ENCODE results near the gene BAZ2B. TPM values are rescaled to one million over a fixed set of nuclear protein-coding genes. Genes with fewer than 3 reads are reported as not detected.

Gene BAZ2B
- total RNA-seq, 1 experiment from 2014 or later, result 54.9 TPM

DNA sequence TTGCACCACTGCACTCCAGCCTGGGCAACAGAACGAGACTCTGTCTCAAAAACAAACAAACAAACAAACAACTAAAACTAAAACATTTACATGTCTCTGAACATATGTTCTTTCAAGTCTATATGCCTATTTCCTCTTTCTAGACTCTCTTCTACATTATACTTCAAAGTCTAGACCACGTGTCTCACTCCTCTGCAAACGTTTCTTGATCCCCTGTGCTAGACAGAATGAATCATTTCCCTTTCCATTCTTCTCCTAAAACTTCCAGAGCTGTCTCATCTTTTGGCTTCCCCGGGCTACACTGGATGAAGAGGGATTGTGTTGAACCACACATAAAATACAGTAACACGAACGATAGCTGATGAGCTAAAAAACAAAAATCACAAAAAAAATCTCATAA is 67.1 kb downstream of the BAZ2B start:
- WGBS (ENCODE audit: extremely low coverage, insufficient read length, low lambda C conversion rate), result no CpG with 5 or more reads among the region's 6 CpGs
- H3K27ac Mint-ChIP-seq, result peak overlapping the region in 1 of 3 experiments; percentile 63; a peak in 2 of 7 replicates
- H2AFZ ChIP-seq (ENCODE audit: low read length), result no peak overlapping the region
- no peak overlapping the region for H4K91ac ChIP-seq (ENCODE audit: insufficient read length, low read depth, low read length)
- H3K23ac ChIP-seq (ENCODE audit: insufficient read length, low read depth, low read length), result no peak overlapping the region
- H4K5ac ChIP-seq (ENCODE audit: insufficient read length, low read depth, low read length), result no peak overlapping the region
- H2AK5ac ChIP-seq (ENCODE audit: insufficient read length, low read length), result no peak overlapping the region
- no peaks in the 10 kb centered on the region; the same call in 1 of the 2 replicates for H3K4me1 ChIP-seq (ENCODE audit: insufficient read depth, low read length)
- no peak overlapping the region for H3K18ac ChIP-seq (ENCODE audit: insufficient read length, low read depth, low read length)
- no peaks in the 10 kb centered on the region for H3K27me3 ChIP-seq (ENCODE audit: insufficient read depth, low read length)
- H3T11ph ChIP-seq (ENCODE audit: low read length), result no peak overlapping the region
- no peak overlapping the region for H3K9ac ChIP-seq (ENCODE audit: extremely low read depth, insufficient read length, low read length)
- peaks cover 7 to 13% of the 10 kb centered on the region in 2 experiments for H3K4me1 Mint-ChIP-seq
- no peak overlapping the region for H3K4ac ChIP-seq (ENCODE audit: low read depth, low read length)
- no peak overlapping the region for H2BK20ac ChIP-seq (ENCODE audit: low read depth, low read length, poor library complexity, severe bottlenecking)
- no peak overlapping the region for H3K56ac ChIP-seq (ENCODE audit: insufficient read length, low read depth, low read length)
- H3K4me2 ChIP-seq (ENCODE audit: insufficient read depth, insufficient read length, low read length), result no peak overlapping the region
- H3K36me3 Mint-ChIP-seq (ENCODE audit: insufficient read depth in 1 of 3, low read depth in 3 of 3), result peaks cover 3 to 4% (median 4%) of the 10 kb centered on the region in 3 experiments; a peak in 4 of 7 replicates
- H3K27ac ChIP-seq (ENCODE audit: insufficient read length, low read depth, low read length), result no peak overlapping the region
- no peak overlapping the region for H2BK5ac ChIP-seq (ENCODE audit: insufficient read length, low read length)
- no peak overlapping the region for H2BK12ac ChIP-seq (ENCODE audit: insufficient read length, low read depth, low read length)
- H4K20me1 ChIP-seq (ENCODE audit: control insufficient read depth, insufficient read depth, insufficient read length), result no peaks in the 10 kb centered on the region
- no peaks in the 10 kb centered on the region for H3K9me3 ChIP-seq (ENCODE audit: control insufficient read depth, low read depth, low read length)
- H3K27me3 Mint-ChIP-seq (ENCODE audit: low read depth), result no peaks in the 10 kb centered on the region
- H3K9me3 Mint-ChIP-seq, result no peaks in the 10 kb centered on the region
- no peak overlapping the region for H2BK120ac ChIP-seq (ENCODE audit: low read depth, low read length, poor library complexity, severe bottlenecking)
- H3K14ac ChIP-seq (ENCODE audit: insufficient read depth, low read length), result no peak overlapping the region
- no peak overlapping the region for H3K4me3 Mint-ChIP-seq
- no peak overlapping the region for H2BK15ac ChIP-seq (ENCODE audit: low read depth, low read length)
- no peaks in the 10 kb centered on the region for H3K79me2 ChIP-seq (ENCODE audit: insufficient read depth, low read length)
- no peak for TF ChIP-seq CTCF (conservative IDR thresholded peaks at IDR 0.05)
- no peaks in the 10 kb centered on the region for H3K23me2 ChIP-seq (ENCODE audit: insufficient read length, low read depth, low read length, poor library complexity, severe bottlenecking)
- H4K8ac ChIP-seq (replicated peaks; ENCODE audit: insufficient read length, low read depth, low read length), result no peak overlapping the region
- no peak for DNase-seq
- no peaks in the 10 kb centered on the region for H3K79me1 ChIP-seq (ENCODE audit: insufficient read depth, low read depth, low read length, poor library complexity, severe bottlenecking)

Data from H9 (cell line).